H9 (cell line): Measurements from ENCODE around the gene DIAPH2. TPM values are rescaled to one million over a fixed set of nuclear protein-coding genes. Genes with fewer than 3 reads are reported as not detected.

Source experiments
- DNase-seq: peaks from one replicate; pipeline ENCODE4 v3.0.0-alpha.2; 2017
- H2AFZ ChIP-seq: one replicate; pipeline ENCODE4 v1.6.1; 2013; ENCODE audit warnings: mild to moderate bottlenecking, low read length, control low read depth, moderate library complexity
- H2AK5ac ChIP-seq: 2 replicates; pipeline ENCODE4 v1.6.1; 2013; ENCODE audit warnings: low read length, control low read depth, mixed read lengths; ENCODE audit not compliant: insufficient read length
- H2BK120ac ChIP-seq: one replicate; pipeline ENCODE4 v1.6.1; 2013; ENCODE audit warnings: low read depth, mild to moderate bottlenecking, low read length, control low read depth, inconsistent platforms; ENCODE audit not compliant: poor library complexity, severe bottlenecking
- H2BK12ac ChIP-seq: 2 replicates; pipeline ENCODE4 v1.6.1; 2013; ENCODE audit warnings: low read length, control low read depth, mixed read lengths, low read depth; ENCODE audit not compliant: insufficient read length
- H2BK15ac ChIP-seq: 2 replicates; pipeline ENCODE4 v1.6.1; 2013; ENCODE audit warnings: low read depth, low read length, control low read depth
- H2BK20ac ChIP-seq: one replicate; pipeline ENCODE4 v1.6.1; 2013; ENCODE audit warnings: low read depth, mild to moderate bottlenecking, low read length, control low read depth, inconsistent platforms; ENCODE audit not compliant: poor library complexity, severe bottlenecking
- H2BK5ac ChIP-seq: 2 replicates; pipeline ENCODE4 v1.6.1; 2013; ENCODE audit warnings: low read length, control low read depth, mixed read lengths; ENCODE audit not compliant: insufficient read length
- H3K14ac ChIP-seq: 2 replicates; pipeline ENCODE4 v1.6.1; 2013; ENCODE audit warnings: low read length, control low read depth; ENCODE audit not compliant: insufficient read depth
- H3K18ac ChIP-seq: 2 replicates; pipeline ENCODE4 v1.6.1; 2013; ENCODE audit warnings: low read depth, mild to moderate bottlenecking, mixed read lengths, low read length, control low read depth; ENCODE audit not compliant: insufficient read length
- H3K23ac ChIP-seq: 2 replicates; pipeline ENCODE4 v1.6.1; 2013; ENCODE audit warnings: low read length, control low read depth, mixed read lengths, low read depth; ENCODE audit not compliant: insufficient read length
- H3K23me2 ChIP-seq: 2 replicates; pipeline ENCODE4 v1.6.1; 2013; ENCODE audit warnings: low read depth, mild to moderate bottlenecking, mixed read lengths, low read length, control low read depth; ENCODE audit not compliant: insufficient read length, poor library complexity, severe bottlenecking
- H3K27ac ChIP-seq: 2 replicates; pipeline ENCODE4 v1.5.1; 2013; ENCODE audit warnings: low read length, control low read depth, mixed read lengths, low read depth; ENCODE audit not compliant: insufficient read length
- H3K27me3 ChIP-seq: 2 replicates; pipeline ENCODE4 v1.6.1; 2013; ENCODE audit warnings: low read length, control low read depth, inconsistent platforms; ENCODE audit not compliant: insufficient read depth
- H3K4ac ChIP-seq: 2 replicates; pipeline ENCODE4 v1.6.1; 2013; ENCODE audit warnings: low read depth, mild to moderate bottlenecking, control low read depth, inconsistent platforms, low read length, moderate library complexity
- H3K4me1 ChIP-seq: 2 replicates; pipeline ENCODE4 v1.6.1; 2013; ENCODE audit warnings: low read length, control low read depth, inconsistent platforms; ENCODE audit not compliant: insufficient read depth
- H3K4me2 ChIP-seq: 2 replicates; pipeline ENCODE4 v1.6.1; 2013; ENCODE audit warnings: low read length, control low read depth, mixed read lengths; ENCODE audit not compliant: insufficient read length, insufficient read depth
- H3K56ac ChIP-seq: 2 replicates; pipeline ENCODE4 v1.6.1; 2013; ENCODE audit warnings: low read depth, mild to moderate bottlenecking, mixed read lengths, low read length, control low read depth; ENCODE audit not compliant: insufficient read length
- H3K79me1 ChIP-seq: 2 replicates; pipeline ENCODE4 v1.6.1; 2013; ENCODE audit warnings: low read depth, mild to moderate bottlenecking, moderate library complexity, low read length, control low read depth, inconsistent platforms; ENCODE audit not compliant: insufficient read depth, poor library complexity, severe bottlenecking
- H3K79me2 ChIP-seq: 2 replicates; pipeline ENCODE4 v1.6.1; 2013; ENCODE audit warnings: low read length, control low read depth, inconsistent platforms; ENCODE audit not compliant: insufficient read depth
- H3K9ac ChIP-seq: 2 replicates; pipeline ENCODE4 v1.6.1; 2013; ENCODE audit warnings: low read length, control low read depth, mixed read lengths; ENCODE audit not compliant: insufficient read length; ENCODE audit errors: extremely low read depth
- H3K9me3 ChIP-seq: one replicate; pipeline ENCODE4 v1.6.1; 2013; ENCODE audit warnings: low read depth, low read length, inconsistent platforms; ENCODE audit not compliant: control insufficient read depth
- H3T11ph ChIP-seq: one replicate; pipeline ENCODE4 v1.6.1; 2013; ENCODE audit warnings: mild to moderate bottlenecking, low read length, control low read depth, inconsistent platforms
- H4K20me1 ChIP-seq: one replicate; pipeline ENCODE4 v1.6.1; 2013; ENCODE audit not compliant: control insufficient read depth, insufficient read length, insufficient read depth
- H4K5ac ChIP-seq: 2 replicates; pipeline ENCODE4 v1.6.1; 2013; ENCODE audit warnings: low read depth, mild to moderate bottlenecking, mixed read lengths, low read length, control low read depth; ENCODE audit not compliant: insufficient read length
- H4K8ac ChIP-seq: replicated peaks from 2 replicates; pipeline ENCODE4 v1.6.1; 2013; ENCODE audit warnings: low read length, control low read depth, mixed read lengths, low read depth; ENCODE audit not compliant: insufficient read length
- H4K91ac ChIP-seq: 2 replicates; pipeline ENCODE4 v1.6.1; 2013; ENCODE audit warnings: low read depth, mild to moderate bottlenecking, moderate library complexity, mixed read lengths, low read length, control low read depth; ENCODE audit not compliant: insufficient read length
- H3K27ac Mint-ChIP-seq, 3 experiments: 2 replicates in 2 of 3; 3 replicates in 1 of 3; pipeline ENCODE4 v1.8.0; 2020 to 2021; ENCODE audit warnings: mixed read lengths in 3 of 3, mild to moderate bottlenecking in 1 of 3, moderate library complexity in 1 of 3
- H3K27me3 Mint-ChIP-seq: 2 replicates; pipeline ENCODE4 v1.8.0; 2021; ENCODE audit warnings: low read depth, mild to moderate bottlenecking, moderate library complexity, mixed read lengths
- H3K36me3 Mint-ChIP-seq, 3 experiments: 2 replicates in 2 of 3; 3 replicates in 1 of 3; pipeline ENCODE4 v1.8.0; 2020 to 2021; ENCODE audit warnings: low read depth in 3 of 3, mixed read lengths in 3 of 3; ENCODE audit not compliant: insufficient read depth in 1 of 3
- H3K4me1 Mint-ChIP-seq, 2 experiments: 2 replicates each; pipeline ENCODE4 v1.8.0; 2020; ENCODE audit warnings: mixed read lengths in 2 of 2
- H3K4me3 Mint-ChIP-seq, 2 experiments: 2 replicates in 1 of 2; 3 replicates in 1 of 2; pipeline ENCODE4 v1.8.0; 2020 to 2021; ENCODE audit warnings: mild to moderate bottlenecking in 2 of 2, mixed read lengths in 2 of 2, moderate library complexity in 1 of 2
- H3K9me3 Mint-ChIP-seq, 2 experiments: 2 replicates in 1 of 2; 3 replicates in 1 of 2; pipeline ENCODE4 v1.8.0; 2020; ENCODE audit warnings: mild to moderate bottlenecking in 2 of 2, mixed read lengths in 2 of 2, moderate library complexity in 1 of 2
- WGBS: extraction: QIAGEN DNeasy Blood & Tissue Kit; methylation state at CpG from one replicate; pipeline ENCODE4 v1.1.7; 2013; ENCODE audit warnings: missing lambda C conversion rate, low lambda C conversion rate, mixed read lengths; ENCODE audit not compliant: insufficient read length; ENCODE audit errors: extremely low coverage; 5-methylcytosine and 5-hydroxymethylcytosine counted together
- total RNA-seq: library from RNA; stranded (reverse); gene quantifications from 2 replicates; pipeline ENCODE4 v1.2.1, GENCODE V29; 2021
- TF ChIP-seq, protein P1 (sequence below): fragments of 200-600 bp; sonication (generic); conservative IDR thresholded peaks from 3 replicates; pipeline ENCODE4 v1.8.0; 2021; ENCODE audit warnings: antibody characterized with exemption, mild to moderate bottlenecking

The DIAPH2 gene
- total RNA-seq, 1 experiment from 2014 or later, result 45.4 TPM

- no peak overlapping the region for H3K4me2 ChIP-seq
- H3K9me3 Mint-ChIP-seq, result no peaks in the 10 kb centered on the region
- H4K91ac ChIP-seq, result no peak overlapping the region
- H3K27me3 ChIP-seq, result no peaks in the 10 kb centered on the region
- H3K79me1 ChIP-seq, result no peaks in the 10 kb centered on the region
- TF ChIP-seq, protein P1, sequence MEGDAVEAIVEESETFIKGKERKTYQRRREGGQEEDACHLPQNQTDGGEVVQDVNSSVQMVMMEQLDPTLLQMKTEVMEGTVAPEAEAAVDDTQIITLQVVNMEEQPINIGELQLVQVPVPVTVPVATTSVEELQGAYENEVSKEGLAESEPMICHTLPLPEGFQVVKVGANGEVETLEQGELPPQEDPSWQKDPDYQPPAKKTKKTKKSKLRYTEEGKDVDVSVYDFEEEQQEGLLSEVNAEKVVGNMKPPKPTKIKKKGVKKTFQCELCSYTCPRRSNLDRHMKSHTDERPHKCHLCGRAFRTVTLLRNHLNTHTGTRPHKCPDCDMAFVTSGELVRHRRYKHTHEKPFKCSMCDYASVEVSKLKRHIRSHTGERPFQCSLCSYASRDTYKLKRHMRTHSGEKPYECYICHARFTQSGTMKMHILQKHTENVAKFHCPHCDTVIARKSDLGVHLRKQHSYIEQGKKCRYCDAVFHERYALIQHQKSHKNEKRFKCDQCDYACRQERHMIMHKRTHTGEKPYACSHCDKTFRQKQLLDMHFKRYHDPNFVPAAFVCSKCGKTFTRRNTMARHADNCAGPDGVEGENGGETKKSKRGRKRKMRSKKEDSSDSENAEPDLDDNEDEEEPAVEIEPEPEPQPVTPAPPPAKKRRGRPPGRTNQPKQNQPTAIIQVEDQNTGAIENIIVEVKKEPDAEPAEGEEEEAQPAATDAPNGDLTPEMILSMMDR, result no peak
- H4K20me1 ChIP-seq, result no peaks in the 10 kb centered on the region
- peaks cover 2% of the 10 kb centered on the region; the same call in 1 of the 2 replicates for H3K4me1 ChIP-seq
- no peak overlapping the region for H3K56ac ChIP-seq
- no peak overlapping the region for H3K23ac ChIP-seq
- H3K18ac ChIP-seq, result no peak overlapping the region
- H3K27ac Mint-ChIP-seq, result no peak overlapping the region
- no peaks in the 10 kb centered on the region for H3K9me3 ChIP-seq
- H3T11ph ChIP-seq, result no peak overlapping the region
- no peak overlapping the region for H2AFZ ChIP-seq
- no peak overlapping the region for H2BK15ac ChIP-seq
- no peak overlapping the region for H3K27ac ChIP-seq
- no peak overlapping the region for H2BK5ac ChIP-seq
- H4K5ac ChIP-seq, result no peak overlapping the region
- no peaks in the 10 kb centered on the region; the same call in none of the 2 replicates for H3K27me3 Mint-ChIP-seq
- DNase-seq, result no peak
- no peak overlapping the region for H2BK12ac ChIP-seq
- H3K9ac ChIP-seq, result no peak overlapping the region
- no peaks in the 10 kb centered on the region for H3K23me2 ChIP-seq
- H3K4me3 Mint-ChIP-seq, result no peak overlapping the region
- H2AK5ac ChIP-seq, result no peak overlapping the region
- no peak overlapping the region for H3K14ac ChIP-seq
- H3K79me2 ChIP-seq, result no peaks in the 10 kb centered on the region
- H3K36me3 Mint-ChIP-seq, result peaks cover 0 to 9% (median 8%) of the 10 kb centered on the region in 3 experiments; a peak in 3 of 7 replicates
- H3K4ac ChIP-seq, result no peak overlapping the region
- peaks cover 45 to 65% of the 10 kb centered on the region in 2 experiments for H3K4me1 Mint-ChIP-seq
- H2BK120ac ChIP-seq, result no peak overlapping the region
- H4K8ac ChIP-seq, result no peak overlapping the region
- no CpG with 5 or more reads among the region's 1 CpG for WGBS
- H2BK20ac ChIP-seq, result no peak overlapping the region
Observed at GRCh38 chrX:96692454-96692853, 7.8 kb downstream of the DIAPH2 start.
